Measurements from ENCODE around the gene MIGA2. TPM values are rescaled to one million over a fixed set of nuclear protein-coding genes. Genes with fewer than 3 reads are reported as not detected.

The MIGA2 gene
- total RNA-seq, 1 experiment from 2014 or later: 23.0 TPM

DNA sequence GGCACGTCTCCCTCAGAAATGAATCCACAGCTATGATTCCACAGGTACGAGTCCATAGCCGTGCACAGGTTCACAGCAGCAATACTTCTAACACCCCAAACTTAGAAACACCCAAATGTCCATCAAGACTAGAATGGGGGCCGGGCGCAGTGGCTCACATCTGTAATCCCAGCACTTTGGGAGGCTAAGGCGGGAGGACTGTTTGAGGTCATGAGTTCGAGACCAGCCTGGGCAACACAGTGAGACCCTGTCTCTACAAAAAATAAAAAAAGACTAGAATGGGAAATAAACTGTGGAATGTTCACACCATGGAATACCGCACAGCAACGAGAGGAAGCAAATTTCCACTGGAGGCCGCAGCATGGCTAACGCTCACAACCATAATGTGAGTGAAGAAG lies 40.2 kb downstream of the MIGA2 start:
- Histone ChIP-seq H3K36me3 (ENCODE audit: control insufficient read depth, insufficient read depth, low read length) (0 out of 2 replicates have a peak, but pooled peaks cover 2% of the 10 kb centered on the region), H3K9me3 (ENCODE audit: control insufficient read depth, insufficient read depth, low read depth, low read length) (no peaks in the 10 kb centered on the region), H3K4me1 (ENCODE audit: control insufficient read depth, insufficient read depth, low read length) (0 out of 2 replicates have a peak, but pooled peaks cover 3% of the 10 kb centered on the region), H3K27me3 (ENCODE audit: control insufficient read depth, insufficient read depth, low read length) (no peaks in the 10 kb centered on the region), H3K27ac (ENCODE audit: low read length) (no peak overlapping the region), H3K4me3 (ENCODE audit: low read depth in 2 of 2, low read length in 2 of 2) (no peak overlapping the region)
- POLR2A ChIA-PET: no interaction called here
- in situ Hi-C loops (cut with HindIII; ENCODE audit: low pct_unique_long_range_greater_than_20kb, low sequenced_read_pairs): no loop called here
- DNase-seq (ENCODE audit: low read depth, low spot score): no peak
- TF ChIP-seq TCF7L2 (IDR thresholded peaks at IDR 0.05; ENCODE audit: low read depth, low read length) (no peak), POLR2AphosphoS5 (IDR thresholded peaks at IDR 0.05; ENCODE audit: low read depth, low read length) (no peak), SIN3A (IDR thresholded peaks at IDR 0.05; ENCODE audit: borderline replicate concordance, insufficient read depth, low read depth, low read length) (no peak)
- TF ChIP-seq, protein P1, sequence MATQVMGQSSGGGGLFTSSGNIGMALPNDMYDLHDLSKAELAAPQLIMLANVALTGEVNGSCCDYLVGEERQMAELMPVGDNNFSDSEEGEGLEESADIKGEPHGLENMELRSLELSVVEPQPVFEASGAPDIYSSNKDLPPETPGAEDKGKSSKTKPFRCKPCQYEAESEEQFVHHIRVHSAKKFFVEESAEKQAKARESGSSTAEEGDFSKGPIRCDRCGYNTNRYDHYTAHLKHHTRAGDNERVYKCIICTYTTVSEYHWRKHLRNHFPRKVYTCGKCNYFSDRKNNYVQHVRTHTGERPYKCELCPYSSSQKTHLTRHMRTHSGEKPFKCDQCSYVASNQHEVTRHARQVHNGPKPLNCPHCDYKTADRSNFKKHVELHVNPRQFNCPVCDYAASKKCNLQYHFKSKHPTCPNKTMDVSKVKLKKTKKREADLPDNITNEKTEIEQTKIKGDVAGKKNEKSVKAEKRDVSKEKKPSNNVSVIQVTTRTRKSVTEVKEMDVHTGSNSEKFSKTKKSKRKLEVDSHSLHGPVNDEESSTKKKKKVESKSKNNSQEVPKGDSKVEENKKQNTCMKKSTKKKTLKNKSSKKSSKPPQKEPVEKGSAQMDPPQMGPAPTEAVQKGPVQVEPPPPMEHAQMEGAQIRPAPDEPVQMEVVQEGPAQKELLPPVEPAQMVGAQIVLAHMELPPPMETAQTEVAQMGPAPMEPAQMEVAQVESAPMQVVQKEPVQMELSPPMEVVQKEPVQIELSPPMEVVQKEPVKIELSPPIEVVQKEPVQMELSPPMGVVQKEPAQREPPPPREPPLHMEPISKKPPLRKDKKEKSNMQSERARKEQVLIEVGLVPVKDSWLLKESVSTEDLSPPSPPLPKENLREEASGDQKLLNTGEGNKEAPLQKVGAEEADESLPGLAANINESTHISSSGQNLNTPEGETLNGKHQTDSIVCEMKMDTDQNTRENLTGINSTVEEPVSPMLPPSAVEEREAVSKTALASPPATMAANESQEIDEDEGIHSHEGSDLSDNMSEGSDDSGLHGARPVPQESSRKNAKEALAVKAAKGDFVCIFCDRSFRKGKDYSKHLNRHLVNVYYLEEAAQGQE (IDR thresholded peaks at IDR 0.05; ENCODE audit: insufficient read depth in 1 of 2, low read depth in 2 of 2, low read length in 1 of 2): no peak
- TF ChIP-seq, protein P2, sequence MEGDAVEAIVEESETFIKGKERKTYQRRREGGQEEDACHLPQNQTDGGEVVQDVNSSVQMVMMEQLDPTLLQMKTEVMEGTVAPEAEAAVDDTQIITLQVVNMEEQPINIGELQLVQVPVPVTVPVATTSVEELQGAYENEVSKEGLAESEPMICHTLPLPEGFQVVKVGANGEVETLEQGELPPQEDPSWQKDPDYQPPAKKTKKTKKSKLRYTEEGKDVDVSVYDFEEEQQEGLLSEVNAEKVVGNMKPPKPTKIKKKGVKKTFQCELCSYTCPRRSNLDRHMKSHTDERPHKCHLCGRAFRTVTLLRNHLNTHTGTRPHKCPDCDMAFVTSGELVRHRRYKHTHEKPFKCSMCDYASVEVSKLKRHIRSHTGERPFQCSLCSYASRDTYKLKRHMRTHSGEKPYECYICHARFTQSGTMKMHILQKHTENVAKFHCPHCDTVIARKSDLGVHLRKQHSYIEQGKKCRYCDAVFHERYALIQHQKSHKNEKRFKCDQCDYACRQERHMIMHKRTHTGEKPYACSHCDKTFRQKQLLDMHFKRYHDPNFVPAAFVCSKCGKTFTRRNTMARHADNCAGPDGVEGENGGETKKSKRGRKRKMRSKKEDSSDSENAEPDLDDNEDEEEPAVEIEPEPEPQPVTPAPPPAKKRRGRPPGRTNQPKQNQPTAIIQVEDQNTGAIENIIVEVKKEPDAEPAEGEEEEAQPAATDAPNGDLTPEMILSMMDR (IDR thresholded peaks at IDR 0.05): no peak
- CTCF ChIA-PET: no interaction called here
- ATAC-seq: no peak
- intact Hi-C loops (cut with micrococcal nuclease; ENCODE audit: unreplicated experiment): no loop called here
- BruUV-seq (replicated peaks): no TSS peak

DNA sequence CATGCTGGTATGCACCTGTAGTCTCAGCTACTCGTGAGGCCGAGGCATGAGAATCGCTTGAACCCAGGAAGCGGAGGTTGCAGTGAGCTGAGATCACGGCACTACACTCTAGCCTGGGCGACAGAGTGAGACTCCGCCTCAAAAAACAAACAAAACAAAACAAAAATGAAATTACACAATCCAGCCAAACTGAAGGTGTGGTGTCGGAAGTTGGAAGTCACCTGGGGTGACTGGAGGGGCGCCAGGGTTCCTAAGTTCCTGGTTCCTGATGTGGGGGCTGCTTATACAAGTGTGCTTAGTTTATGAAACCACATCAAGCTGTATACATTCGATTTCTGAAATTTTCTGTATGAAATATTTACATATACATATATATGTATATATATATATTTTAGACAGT lies 40.8 kb downstream of the MIGA2 start:
- H3K4me1 ChIP-seq (ENCODE audit: control insufficient read depth, insufficient read depth, low read length): peaks cover 8% of the 10 kb centered on the region; the same call in 1 of the 2 replicates
- no peak overlapping the region for H3K4me3 ChIP-seq (ENCODE audit: low read depth in 2 of 2, low read length in 2 of 2)
- intact Hi-C loops (cut with micrococcal nuclease; ENCODE audit: unreplicated experiment): no loop called here
- POLR2A ChIA-PET: no interaction called here
- H3K36me3 ChIP-seq (ENCODE audit: control insufficient read depth, insufficient read depth, low read length): 0 out of 2 replicates have a peak, but pooled peaks cover 2% of the 10 kb centered on the region
- CTCF ChIA-PET: no interaction called here
- DNase-seq (ENCODE audit: low read depth, low spot score) (no peak), ATAC-seq (no peak)
- TF ChIP-seq, protein P2 (IDR thresholded peaks at IDR 0.05): no peak
- TF ChIP-seq, protein P1 (IDR thresholded peaks at IDR 0.05; ENCODE audit: insufficient read depth in 1 of 2, low read depth in 2 of 2, low read length in 1 of 2): no peak
- TF ChIP-seq POLR2AphosphoS5 (IDR thresholded peaks at IDR 0.05; ENCODE audit: low read depth, low read length) (no peak), TCF7L2 (IDR thresholded peaks at IDR 0.05; ENCODE audit: low read depth, low read length) (no peak), SIN3A (IDR thresholded peaks at IDR 0.05; ENCODE audit: borderline replicate concordance, insufficient read depth, low read depth, low read length) (no peak)
- no TSS peak for BruUV-seq (replicated peaks)
- H3K27ac ChIP-seq (ENCODE audit: low read length): no peak overlapping the region
- in situ Hi-C loops (cut with HindIII; ENCODE audit: low pct_unique_long_range_greater_than_20kb, low sequenced_read_pairs): no loop called here
- H3K27me3 ChIP-seq (ENCODE audit: control insufficient read depth, insufficient read depth, low read length): no peaks in the 10 kb centered on the region
- no peaks in the 10 kb centered on the region for H3K9me3 ChIP-seq (ENCODE audit: control insufficient read depth, insufficient read depth, low read depth, low read length)

Measured in Panc1 (cell line).